Activated gamma-delta T cell treated with Interleukin-2 at 50 U/mL for 16 hours (primary cell): ENCODE results near the gene GZMM.

Source experiments
- DNase-seq: peaks from one replicate; pipeline ENCODE4 v3.0.0-alpha.2; 2020

Gene GZMM

DNA sequence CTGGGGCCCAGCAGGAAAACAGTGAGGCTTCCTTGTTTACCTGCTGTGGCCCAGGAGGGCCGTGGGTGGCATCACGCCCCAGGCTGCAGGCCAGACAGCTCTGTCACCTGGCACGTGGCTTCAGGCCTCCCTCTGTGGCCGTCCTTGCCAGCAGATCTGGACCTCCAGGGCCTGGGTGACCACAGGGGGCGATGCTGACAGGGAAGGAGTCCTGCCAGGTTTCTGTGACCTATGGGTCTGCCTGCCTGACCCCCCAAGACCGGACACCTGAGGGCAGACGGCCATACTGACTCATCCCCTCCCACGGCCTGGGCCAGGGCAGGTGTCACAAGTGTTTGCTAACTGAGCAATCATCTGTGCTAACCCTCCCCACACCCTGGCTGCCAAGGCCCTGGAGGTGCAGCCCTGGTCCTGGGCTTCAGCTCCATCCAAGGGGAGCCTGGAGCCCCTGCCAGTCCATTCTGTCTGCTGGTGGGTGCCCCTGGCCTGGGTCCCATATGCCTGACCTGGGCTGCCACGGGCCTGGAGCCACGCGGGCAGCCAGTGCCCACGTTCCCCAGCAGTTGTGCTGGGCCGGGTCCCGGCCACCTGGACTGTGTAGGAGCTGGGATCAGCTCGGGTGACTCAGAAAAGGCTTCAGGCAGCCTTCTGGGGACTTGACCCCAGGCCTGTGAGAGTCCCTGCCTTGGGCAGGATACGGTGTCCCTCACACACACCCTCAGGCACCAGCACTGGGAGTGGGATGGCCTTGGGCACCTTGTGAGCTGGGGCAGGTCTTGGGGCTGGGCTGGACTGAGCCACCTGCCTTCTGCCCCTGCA lies 8.6 kb upstream of the GZMM start:
- no peak for DNase-seq

DNA sequence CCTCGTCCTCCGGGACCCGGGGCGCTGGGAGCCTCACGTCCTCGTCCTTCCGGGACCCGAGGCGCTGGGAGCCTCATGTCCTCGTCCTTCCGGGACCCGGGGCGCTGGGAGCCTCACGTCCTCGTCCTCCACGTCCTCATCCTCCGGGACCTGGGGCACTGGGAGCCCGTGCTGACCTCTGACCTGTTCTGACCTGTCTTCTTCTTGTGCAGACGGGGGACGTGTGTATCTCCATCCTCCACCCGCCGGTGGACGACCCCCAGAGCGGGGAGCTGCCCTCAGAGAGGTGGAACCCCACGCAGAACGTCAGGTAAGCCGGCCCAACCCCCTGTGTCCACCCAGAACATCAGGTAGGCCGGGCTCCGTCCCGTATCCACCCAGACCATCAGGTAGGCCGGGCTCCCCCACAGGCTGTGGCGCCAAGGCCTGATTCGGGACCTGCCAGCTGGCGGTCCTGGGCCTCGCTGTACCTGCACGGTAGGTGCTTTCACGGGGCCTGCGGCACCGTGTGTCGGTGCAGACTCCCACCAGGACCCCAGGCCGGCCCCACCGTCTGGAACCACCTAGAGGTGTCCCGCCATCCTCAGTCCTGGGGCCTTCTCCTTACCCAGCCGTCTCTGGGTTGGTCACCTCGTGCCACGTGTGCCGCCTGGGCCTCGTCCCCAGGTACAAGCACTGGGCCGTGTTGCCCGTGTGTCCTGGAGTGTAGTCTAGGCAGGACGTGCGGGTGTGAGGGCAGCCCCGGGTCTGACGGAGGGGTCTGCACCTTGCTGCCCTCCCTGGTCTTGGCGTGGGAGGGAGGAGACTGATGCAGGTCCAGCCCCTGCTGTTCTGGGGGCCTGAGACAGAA lies 7.6 kb upstream of the GZMM start:
- no peak for DNase-seq

DNA sequence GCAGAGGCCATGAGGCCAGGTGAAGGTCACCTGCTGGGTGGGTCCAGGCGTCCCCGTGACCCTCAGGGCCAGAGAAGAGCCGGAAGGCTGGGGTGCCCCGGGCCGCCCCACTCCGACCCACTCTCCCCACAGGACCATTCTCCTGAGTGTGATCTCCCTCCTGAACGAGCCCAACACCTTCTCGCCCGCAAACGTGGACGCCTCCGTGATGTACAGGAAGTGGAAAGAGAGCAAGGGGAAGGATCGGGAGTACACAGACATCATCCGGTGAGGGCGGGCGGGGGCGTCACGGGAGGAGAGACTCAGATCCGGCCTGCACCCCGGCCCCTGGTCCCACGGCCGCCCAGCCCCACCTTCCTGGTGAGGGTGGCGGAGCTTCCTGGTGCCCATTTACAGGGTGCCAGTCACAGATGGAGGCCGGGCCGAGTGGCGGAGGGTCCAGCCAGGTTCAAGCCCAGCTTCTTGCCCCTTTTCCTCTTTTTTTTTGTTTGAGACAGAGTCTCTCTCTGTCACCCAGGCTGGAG lies 6.9 kb upstream of the GZMM start:
- DNase-seq = no peak

DNA sequence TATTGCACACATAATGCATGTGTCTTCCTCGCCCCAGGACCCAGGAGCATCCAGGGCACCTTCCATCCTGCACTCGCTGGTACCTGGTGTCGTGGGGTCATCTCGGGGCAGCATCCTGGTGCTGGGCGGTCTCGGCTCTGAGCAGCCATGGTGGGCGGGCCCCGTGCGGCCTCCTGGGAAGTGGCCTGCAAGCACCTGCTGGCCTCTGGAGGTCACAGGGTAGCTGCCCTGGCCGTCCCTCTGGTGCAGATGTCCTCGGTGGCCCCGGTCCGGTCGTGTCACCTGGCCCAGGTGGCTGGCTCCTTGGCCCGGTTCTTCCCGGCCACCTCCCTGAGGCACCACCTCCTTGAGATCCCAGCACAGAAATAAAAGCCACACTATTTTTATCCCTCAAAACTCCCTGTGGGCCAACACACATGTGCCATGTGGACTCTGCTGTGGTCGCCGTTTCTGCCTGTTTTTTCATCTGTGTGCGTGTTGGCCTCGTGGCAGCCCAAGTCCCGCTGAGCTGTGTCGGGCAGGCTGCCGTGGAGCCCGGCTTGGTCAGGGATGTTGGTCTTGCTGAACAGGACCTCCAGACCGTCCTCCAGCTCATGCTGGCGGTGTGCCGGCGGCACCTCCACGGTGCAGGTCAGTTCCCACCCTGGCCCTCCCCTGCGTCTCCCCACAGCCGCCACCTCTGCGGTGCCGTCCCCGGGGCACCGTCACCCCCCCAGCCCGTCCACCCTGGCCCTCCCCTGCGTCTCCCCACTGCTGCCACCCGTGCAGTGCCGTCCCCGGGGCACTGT lies 5.0 kb upstream of the GZMM start:
- DNase-seq = no peak

DNA sequence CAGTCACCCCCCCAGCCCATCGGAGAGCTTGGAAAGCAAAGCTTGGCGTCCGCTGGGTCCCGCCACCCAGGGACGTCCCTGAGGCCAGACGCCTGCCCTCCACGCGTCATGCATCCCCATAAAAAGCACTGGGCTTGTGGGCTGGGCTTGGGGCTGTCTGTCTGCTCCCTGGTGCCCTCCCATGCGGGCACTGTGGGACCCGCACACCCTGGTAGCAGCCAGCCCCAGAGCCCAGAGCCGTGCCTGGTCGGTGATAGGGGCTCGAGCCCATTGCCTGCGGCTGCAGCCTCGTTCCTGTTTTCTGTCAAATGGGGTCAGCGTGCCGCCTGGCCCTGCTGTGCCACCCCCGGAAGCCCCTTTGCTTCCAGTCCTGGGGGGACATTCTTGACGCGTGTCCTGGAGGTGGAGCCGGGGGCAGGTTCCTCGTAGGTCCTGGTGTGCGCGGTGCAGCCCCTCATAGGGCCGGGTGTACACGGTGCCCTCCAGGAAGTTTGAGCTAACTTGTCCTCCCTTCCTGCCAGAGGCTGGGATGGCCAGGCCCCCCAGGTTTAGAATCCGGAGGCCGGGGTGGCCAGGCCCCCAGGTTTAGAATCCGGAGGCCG lies 4.3 kb upstream of the GZMM start:
- DNase-seq = no peak

DNA sequence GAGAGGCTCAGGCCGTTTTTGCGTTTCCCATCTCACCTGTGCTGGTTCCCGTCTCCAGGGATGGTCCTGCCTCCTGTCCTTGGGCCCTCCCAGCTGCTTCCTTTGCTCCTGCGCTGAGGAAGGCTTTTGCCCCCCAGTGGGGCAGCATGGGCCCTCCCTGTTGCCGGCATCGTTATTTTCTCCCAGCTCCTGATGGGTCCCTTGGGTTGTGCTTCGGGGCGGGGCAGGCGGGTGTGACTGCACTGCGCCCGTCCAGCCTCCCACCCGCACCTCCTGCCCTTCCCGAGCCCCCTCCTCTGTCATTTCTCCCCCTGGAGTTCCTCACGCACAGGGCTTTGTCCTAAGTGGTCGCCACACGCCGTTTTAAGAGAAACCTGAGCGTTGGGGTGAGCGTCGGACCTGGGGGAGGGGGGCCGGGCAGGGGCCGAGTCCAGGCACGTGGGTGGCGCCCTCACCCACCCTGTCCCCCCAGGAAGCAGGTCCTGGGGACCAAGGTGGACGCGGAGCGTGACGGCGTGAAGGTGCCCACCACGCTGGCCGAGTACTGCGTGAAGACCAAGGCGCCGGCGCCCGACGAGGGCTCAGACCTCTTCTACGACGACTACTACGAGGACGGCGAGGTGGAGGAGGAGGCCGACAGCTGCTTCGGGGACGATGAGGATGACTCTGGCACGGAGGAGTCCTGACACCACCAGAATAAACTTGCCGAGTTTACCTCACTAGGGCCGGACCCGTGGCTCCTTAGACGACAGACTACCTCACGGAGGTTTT lies 2.8 kb upstream of the GZMM start:
- DNase-seq = no peak

DNA sequence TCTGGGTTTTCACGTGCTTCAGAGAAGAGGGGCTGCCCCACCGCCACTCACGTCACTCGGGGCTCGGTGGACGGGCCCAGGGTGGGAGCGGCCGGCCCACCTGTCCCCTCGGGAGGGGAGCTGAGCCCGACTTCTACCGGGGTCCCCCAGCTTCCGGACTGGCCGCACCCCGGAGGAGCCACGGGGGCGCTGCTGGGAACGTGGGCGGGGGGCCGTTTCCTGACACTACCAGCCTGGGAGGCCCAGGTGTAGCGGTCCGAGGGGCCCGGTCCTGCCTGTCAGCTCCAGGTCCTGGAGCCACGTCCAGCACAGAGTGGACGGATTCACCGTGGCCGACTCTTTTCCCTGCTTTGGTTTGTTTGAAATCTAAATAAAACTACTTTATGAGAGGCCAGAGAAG lies 2.2 kb upstream of the GZMM start:
- DNase-seq = no peak

DNA sequence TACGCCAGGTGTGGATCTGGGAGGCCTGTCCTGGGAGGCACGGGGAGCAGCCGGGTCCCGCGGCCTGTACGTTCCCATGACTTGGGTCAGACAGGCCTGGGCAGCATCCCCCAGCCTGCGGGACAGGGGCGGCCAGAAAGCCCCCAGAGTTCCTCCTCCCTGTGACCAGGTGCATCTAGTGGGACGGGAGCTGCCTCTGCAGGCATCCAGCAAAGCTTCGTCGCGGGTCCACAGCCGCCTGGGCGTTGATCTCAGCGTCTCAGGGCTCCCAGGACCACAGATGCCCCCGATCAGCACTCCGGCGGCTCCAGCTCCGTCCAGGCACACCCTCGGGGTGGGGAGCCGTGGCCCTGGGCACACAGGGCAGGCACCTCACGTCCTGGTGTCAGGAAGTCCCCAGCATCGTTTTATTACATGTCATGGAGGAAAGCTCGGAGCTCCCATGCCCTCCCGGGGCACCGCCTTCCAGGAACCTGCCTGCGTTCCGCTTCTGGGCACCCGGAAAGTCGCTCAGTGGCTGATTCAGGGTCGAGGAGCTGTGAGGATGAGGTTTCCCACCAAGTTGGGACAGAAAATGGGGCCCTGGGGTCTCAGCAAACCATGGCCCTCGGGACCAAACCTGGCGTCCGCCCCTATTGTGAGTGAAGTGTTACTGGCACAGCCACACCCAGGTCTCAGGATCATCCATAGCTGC lies 1.5 kb upstream of the GZMM start:
- no peak for DNase-seq

DNA sequence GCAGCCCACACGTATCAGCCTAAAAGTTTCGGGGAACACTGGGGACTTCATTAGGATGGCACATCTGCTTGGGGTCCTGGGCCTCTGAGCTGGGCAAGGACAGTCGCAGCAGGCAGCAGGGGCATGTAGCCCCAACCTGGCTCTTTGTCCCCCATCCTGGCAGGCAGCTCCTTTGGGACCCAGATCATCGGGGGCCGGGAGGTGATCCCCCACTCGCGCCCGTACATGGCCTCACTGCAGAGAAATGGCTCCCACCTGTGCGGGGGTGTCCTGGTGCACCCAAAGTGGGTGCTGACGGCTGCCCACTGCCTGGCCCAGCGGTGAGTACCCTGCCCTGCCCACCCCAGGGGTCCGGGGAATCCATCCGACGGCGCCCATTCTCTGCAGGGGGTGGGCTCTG lies 3.3 kb downstream of the GZMM start:
- DNase-seq = no peak

DNA sequence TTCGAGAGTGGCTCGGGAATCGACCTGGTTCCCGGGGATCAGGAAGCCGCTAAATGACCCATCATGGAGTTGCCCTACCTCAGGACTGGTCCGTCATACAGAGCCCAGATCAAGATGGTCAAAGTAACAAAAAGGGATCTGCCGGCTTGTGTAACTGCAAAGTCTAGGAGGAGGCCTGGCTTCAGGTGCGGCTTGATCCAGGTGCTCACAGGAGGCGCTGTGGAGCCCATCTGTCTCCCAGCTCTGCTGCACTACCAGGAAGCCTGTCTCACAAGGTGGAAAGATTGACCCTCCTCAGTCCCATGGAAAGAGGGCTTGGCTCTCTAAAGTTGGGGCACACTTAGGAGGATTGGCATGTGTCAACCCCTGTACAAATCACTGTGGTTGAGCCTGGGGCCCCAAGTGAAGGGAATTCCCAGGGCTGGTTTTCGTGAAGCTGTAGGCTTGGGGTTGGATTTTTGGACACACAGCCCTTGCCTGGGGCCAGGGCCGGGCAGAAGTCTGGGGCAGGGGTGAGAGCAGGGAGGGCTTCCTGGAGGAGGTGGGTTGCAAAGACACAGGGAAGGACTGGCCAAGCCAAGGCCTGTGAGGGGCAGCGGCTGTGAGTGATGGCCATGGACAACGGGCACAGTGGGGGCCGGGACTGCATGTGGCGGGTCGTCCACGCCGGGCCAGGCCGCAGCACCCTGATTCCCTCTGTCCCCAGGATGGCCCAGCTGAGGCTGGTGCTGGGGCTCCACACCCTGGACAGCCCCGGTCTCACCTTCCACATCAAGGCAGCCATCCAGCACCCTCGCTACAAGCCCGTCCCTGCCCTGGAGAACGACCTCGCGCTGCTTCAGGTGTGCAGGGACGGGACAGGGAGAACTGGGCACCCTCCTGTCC lies 4.2 kb downstream of the GZMM start:
- DNase-seq = no peak

DNA sequence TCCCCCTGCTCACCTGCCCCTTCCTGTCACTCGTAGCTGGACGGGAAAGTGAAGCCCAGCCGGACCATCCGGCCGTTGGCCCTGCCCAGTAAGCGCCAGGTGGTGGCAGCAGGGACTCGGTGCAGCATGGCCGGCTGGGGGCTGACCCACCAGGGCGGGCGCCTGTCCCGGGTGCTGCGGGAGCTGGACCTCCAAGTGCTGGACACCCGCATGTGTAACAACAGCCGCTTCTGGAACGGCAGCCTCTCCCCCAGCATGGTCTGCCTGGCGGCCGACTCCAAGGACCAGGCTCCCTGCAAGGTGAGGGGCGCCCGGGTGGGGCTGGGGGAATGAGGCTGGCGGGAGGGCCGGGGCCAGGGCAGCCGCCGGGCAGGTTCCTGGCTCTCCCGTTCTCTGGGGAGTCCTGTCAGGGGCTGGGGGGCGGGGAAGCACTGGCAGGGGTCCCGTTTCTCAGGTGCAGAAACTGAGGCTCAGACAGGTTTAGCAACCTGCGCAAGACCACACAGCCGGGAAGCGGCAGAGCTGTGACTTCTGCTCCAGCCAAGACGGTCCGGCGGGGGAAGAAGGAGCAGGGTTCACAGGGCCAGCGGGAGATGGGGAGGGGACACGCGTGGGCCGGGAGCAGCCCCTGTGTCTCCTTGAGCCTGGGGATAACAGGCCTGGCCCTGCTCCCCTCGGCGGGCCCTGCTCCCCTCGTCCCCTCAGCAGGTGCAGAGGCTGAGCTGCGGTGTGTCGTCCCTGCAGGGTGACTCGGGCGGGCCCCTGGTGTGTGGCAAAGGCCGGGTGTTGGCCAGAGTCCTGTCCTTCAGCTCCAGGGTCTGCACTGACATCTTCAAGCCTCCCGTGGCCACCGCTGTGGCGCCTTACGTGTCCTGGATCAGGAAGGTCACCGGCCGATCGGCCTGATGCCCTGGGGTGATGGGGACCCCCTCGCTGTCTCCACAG lies 5.3 kb downstream of the GZMM start:
- DNase-seq = no peak

DNA sequence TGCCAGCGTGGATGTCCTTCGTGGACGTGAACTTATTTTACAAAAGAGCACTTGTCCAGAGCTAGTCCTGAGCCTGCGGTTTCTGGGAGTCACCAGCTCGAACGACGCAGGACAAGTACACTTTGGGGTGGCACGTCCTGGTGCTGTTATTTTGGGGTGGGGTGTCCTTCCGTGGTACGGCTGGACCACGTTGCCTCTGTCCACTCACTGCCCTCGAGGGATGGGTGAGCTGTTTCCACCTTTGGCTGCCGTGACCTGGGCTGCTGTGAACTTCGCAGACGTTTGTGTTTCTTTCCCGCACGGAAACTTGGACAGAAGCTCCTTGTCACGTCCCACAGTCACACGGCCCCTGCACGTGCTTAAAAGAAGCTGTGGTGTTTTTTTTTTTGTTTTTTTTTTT lies 11.0 kb downstream of the GZMM start:
- DNase-seq = no peak

DNA sequence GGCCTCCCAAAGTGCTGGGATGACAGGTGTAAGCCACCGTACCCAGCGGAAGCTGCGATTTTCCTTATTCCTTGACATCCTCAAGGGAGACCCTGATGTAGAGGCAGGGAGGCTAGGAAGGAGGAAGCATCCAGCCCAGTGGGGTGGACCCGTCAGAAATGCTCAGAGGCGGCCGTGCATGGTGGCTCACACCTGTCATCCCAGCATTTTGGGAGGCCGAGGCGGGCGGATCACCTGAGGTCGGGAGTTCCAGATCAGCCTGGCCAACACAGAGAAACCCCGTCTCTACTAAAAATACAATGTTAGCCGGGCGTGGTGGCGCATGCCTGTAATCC lies 11.6 kb downstream of the GZMM start:
- DNase-seq = no peak

DNA sequence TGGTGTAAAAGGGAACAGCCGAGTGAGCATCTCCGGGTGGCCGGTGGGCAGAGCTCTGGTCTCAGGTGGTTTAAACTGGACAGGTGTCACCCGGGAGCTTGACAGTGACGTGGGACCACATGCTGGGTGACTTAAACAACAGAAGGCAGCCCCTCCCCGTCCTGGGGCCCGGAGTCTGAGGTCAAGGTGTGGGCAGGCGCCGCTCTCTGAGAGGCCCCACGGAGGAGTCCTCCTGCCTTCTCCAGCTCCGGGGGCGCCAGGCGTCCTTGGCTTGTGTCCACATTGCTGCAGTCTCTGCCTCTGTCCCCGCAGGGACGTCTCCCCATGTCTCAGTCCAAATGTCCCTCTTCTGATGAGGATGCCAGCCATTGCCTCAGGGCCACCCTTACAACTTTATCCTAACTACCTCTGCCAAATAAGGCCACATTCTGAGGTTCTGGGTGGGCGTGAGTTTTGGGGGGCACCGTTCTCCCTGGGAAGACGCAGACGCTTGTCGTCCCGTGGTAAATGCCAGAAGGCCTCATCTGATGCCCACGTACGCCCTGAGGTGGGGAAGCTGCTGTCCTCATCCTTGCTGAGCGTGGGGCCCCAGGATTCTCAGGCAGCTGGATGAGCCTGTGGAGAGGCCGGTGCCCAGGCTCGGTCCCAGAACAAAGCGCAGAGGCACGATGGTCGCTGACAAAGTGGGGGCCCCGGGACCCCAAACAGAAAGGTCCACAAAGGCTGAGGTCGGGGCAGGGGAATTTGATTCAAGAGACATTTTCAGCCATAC lies 12.9 kb downstream of the GZMM start:
- no peak for DNase-seq

DNA sequence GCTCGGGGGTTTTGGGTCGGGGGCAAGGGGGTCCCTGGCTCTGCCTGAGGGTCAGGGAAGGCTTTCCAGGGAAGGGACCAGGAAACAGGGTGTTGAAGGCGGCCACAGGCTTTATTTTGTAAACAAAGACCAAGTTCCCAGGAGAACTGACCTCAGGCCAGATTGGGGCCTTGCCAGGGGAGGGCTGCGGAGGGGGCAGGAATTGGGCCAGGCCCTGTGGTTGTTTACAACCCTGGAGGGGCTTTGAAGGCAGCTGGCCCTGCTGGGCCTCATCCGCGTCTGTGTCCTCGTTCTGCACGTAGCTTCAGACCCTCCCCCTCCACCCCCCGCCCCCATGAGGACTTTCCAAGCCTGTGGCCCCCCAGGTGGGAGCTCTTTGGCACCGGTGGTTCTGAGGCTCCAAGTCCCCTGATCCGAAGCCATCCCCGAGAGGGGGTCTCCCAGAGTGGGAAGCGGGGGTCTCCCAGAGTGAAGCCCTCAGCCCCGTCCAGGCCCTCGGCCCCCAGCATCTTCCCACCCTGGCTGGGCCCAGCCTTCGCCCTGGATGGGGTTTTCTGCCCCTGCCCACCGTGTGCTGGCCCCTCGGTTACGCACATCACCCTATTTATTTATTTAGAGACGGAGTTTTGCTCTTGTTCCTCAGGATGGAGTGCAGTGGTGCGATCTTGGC lies 15.1 kb downstream of the GZMM start:
- DNase-seq = no peak

DNA sequence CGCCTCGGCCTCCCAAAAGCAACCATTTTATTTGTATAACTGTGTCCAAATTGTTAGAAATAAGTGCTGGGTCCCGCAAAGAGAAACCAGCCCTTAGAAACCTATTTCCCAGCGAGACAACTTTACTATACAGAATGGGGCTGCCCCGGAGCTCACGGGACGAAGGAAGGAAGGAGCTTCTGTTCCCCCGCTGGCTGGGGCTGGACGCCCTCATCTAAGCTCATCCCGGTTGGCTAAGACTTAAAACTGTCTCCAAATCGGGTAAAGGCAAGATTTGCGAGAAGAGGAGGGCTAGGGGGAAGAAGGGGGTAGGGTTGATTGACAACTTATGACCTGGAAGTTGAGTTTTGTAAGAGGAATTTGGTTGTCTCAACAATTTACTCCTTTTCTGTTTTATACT lies 16.3 kb downstream of the GZMM start:
- DNase-seq = no peak

DNA sequence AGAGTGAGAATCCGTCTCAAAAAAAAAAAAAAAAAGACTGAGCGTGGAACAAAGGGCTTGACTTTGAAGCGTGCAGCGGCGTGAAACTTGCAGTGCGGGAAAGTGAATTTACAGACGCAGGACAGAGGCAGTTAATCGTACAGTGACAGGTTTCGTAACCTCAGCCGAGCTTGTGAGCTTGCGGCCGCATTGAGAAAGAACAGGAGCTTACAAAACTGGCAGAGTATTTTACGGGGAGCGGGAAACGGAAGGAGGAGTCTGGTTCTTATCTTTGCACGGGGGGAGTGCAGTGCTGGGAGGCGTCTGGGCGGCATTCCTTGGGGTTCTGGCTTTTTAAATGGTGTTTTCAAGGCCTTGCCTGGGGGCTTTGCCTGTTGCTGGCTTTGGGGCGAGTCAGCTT lies 22.6 kb downstream of the GZMM start:
- DNase-seq = no peak

DNA sequence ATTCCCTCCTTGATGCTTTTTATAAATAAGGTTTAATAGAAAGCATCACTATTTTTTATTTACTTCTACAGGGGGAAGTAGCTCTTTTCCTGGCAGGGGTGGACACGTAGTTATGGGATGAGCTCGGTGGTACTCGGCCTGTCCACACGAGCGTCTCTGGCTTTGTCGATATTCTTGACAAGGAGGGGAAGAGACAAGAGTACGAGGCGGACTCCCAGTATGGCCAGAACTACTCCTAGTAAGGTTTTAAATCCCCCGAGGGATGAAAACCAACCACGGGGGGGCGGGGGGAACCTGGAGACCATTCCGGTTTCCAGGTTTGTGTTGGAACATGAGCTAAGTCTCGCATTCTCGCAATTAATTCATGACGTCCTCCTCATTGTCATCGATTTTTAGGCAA lies 23.0 kb downstream of the GZMM start:
- no peak for DNase-seq
